Regular cardiac myocyte (primary cell): ENCODE results near the gene CEP104. TPM values are rescaled to one million over a fixed set of nuclear protein-coding genes. Genes with fewer than 3 reads are reported as not detected.

Source experiments
- total RNA-seq: library from RNA; depleted of rRNA; stranded (reverse); fragments of >200 nt; gene quantifications from 2 replicates; pipeline ENCODE4 v1.2.3, GENCODE V29; 2014

CEP104 gene
- 13.8 and 17.8 TPM in 2 replicates for total RNA-seq

GRCh38 chr1:3856923-3857790 is at the start of gene CEP104, which contains the start of gene DFFB:
Gene CEP104, minus strand, starts transcription at chr1:3857211. Its CDS starts 4,804 bp downstream, at chr1:3852407.
Gene DFFB, plus strand, starts transcription at chr1:3857476. Its CDS starts 128 bp downstream, at chr1:3857604.

GRCh38 chr1:3900150-3900968 is 43.3 kb upstream of the CEP104 start, which contains the start of gene C1orf174:
Gene C1orf174, minus strand, starts transcription at chr1:3900272. Its CDS starts 86 bp downstream, at chr1:3900186.

GRCh38 chr1:3796215-3797061 is 60.6 kb downstream of the CEP104 start, which contains the start of gene LRRC47:
Gene LRRC47, minus strand, starts transcription at chr1:3796498. Its CDS starts 22 bp downstream, at chr1:3796476.

GRCh38 chr1:3772715-3773571 is 84.1 kb downstream of the CEP104 start, which contains the start of gene SMIM1:
Gene SMIM1, plus strand, starts transcription at chr1:3772749. Its CDS starts 2,625 bp downstream, at chr1:3775374.

Other genes starting within 250 kb of the CEP104 start
- gene MEGF6, start 245.7 kb downstream of the CEP104 start, total RNA-seq: 9.4 and 38.9 TPM in 2 replicates
- 20.0 and 37.0 TPM in 2 replicates for gene TPRG1L, start 232.2 kb downstream of the CEP104 start, total RNA-seq
- 12.4 and 16.7 TPM in 2 replicates for gene WRAP73, start 207.1 kb downstream of the CEP104 start, total RNA-seq
- not detected in 2 replicates for gene TP73, start 204.7 kb downstream of the CEP104 start, total RNA-seq
- gene CCDC27, start 104.8 kb downstream of the CEP104 start, total RNA-seq: not detected in 2 replicates
- 1.4 TPM in 1 of 2 replicates, not detected in the other for gene SMIM1, start 84.5 kb downstream of the CEP104 start, total RNA-seq
- 36.6 and 50.4 TPM in 2 replicates for gene LRRC47, start 60.7 kb downstream of the CEP104 start, total RNA-seq
- 4.8 and 10.5 TPM in 2 replicates for gene DFFB, start 265 bp upstream of the CEP104 start, total RNA-seq
- gene C1orf174, start 43.1 kb upstream of the CEP104 start, total RNA-seq: 29.6 and 56.7 TPM in 2 replicates